A673 (cell line): ENCODE results near the gene MGAT4A. TPM values are rescaled to one million over a fixed set of nuclear protein-coding genes. Genes with fewer than 3 reads are reported as not detected.

Experiments
- BruUV-seq: library from RNA; stranded (reverse); fragments of 400-500 nt; replicated peaks from 2 replicates; lab custom pipeline; 2021; lab: Mats Ljungman, UMichigan
- CTCF ChIA-PET: fragments of 300-600 bp; sonication (Branson Sonifier 250); formaldehyde crosslinking; loops from one replicate; lab custom pipeline; 2022; ENCODE audit warnings: antibody characterized with exemption; lab: Charles Lee
- POLR2A ChIA-PET: fragments of 300-600 bp; sonication (Branson Sonifier 250); formaldehyde crosslinking; loops from one replicate; lab custom pipeline; 2022; ENCODE audit warnings: antibody characterized with exemption; ENCODE audit not compliant: low non-redundant PET; lab: Charles Lee
- DNase-seq: peaks from one replicate; pipeline ENCODE4 v3.0.0-alpha.2; 2015; ENCODE audit warnings: low spot score
- H3K27ac ChIP-seq: fragments of 200-600 bp; sonication (generic); 2 replicates; pipeline ENCODE4 v1.5.1; 2016; ENCODE audit warnings: mixed run types, low read depth, mild to moderate bottlenecking, mixed read lengths, antibody characterized with exemption, low read length; ENCODE audit not compliant: poor library complexity, severe bottlenecking
- H3K27me3 ChIP-seq: fragments of 200-600 bp; sonication (generic); replicated peaks from 2 replicates; pipeline ENCODE4 v1.6.1; 2017; ENCODE audit warnings: mixed run types, low read depth, mild to moderate bottlenecking, mixed read lengths, antibody characterized with exemption, low read length; ENCODE audit not compliant: insufficient read depth, poor library complexity
- H3K36me3 ChIP-seq: fragments of 200-600 bp; sonication (generic); 2 replicates; pipeline ENCODE4 v1.6.1; 2016; ENCODE audit warnings: mixed run types, mild to moderate bottlenecking, mixed read lengths, antibody characterized with exemption, low read length; ENCODE audit not compliant: insufficient read depth, poor library complexity, severe bottlenecking
- H3K4me1 ChIP-seq: fragments of 200-600 bp; sonication (generic); 2 replicates; pipeline ENCODE4 v1.6.1; 2017; ENCODE audit warnings: mixed run types, mild to moderate bottlenecking, mixed read lengths, antibody characterized with exemption, low read length; ENCODE audit not compliant: insufficient read depth, poor library complexity, severe bottlenecking
- H3K4me3 ChIP-seq: fragments of 200-600 bp; sonication (generic); 2 replicates; pipeline ENCODE4 v1.5.1; 2016; ENCODE audit warnings: low read depth, mixed run types, mild to moderate bottlenecking, mixed read lengths, low read length; ENCODE audit not compliant: poor library complexity, severe bottlenecking
- H3K9me3 ChIP-seq: fragments of 200-600 bp; sonication (generic); 2 replicates; pipeline ENCODE4 v1.6.1; 2016; ENCODE audit warnings: mixed run types, low read depth, mild to moderate bottlenecking, mixed read lengths, antibody characterized with exemption, low read length; ENCODE audit not compliant: poor library complexity, severe bottlenecking
- CTCF ChIP-seq: fragments of 300-800, 200-600 bp; sonication (generic); conservative IDR thresholded peaks from 2 replicates; pipeline ENCODE4 v1.5.1; 2017; ENCODE audit warnings: low read depth, mild to moderate bottlenecking, antibody characterized with exemption, low read length, moderate library complexity, mixed read lengths
- EZH2 ChIP-seq: fragments of 200-600 bp; sonication (generic); IDR thresholded peaks from 2 replicates; pipeline ENCODE4 v1.6.1; 2017; ENCODE audit warnings: borderline replicate concordance, low read depth, mild to moderate bottlenecking, mixed read lengths, antibody characterized with exemption, low read length; ENCODE audit not compliant: poor library complexity, severe bottlenecking
- intact Hi-C: fragments of 100-400 bp; cut with micrococcal nuclease; formaldehyde crosslinking; loops from one replicate; pipeline ENCODE4 v1.10.0; 2022; ENCODE audit not compliant: unreplicated experiment
- total RNA-seq: library from RNA; stranded (reverse); gene quantifications from 2 replicates; pipeline ENCODE4 v1.2.3, GENCODE V29; 2021

MGAT4A gene
- total RNA-seq, 1 experiment from 2014 or later, result 0.09 TPM

- no peak for DNase-seq
- H3K9me3 ChIP-seq, result no peaks in the 10 kb centered on the region
- no peak overlapping the region for H3K27ac ChIP-seq
- no peaks in the 10 kb centered on the region for H3K4me1 ChIP-seq
- H3K27me3 ChIP-seq, result no peaks in the 10 kb centered on the region
- no peak overlapping the region for H3K4me3 ChIP-seq
- intact Hi-C loops, result no loop called here
- CTCF ChIA-PET, result no interaction called here
- no TSS peak for BruUV-seq
- TF ChIP-seq CTCF, result no peak
- no peak for TF ChIP-seq EZH2
- POLR2A ChIA-PET, result no interaction called here
- no peaks in the 10 kb centered on the region for H3K36me3 ChIP-seq
Observed at GRCh38 chr2:98720286-98720685, 10.6 kb downstream of the MGAT4A start.

- TF ChIP-seq CTCF (no peak), EZH2 (no peak)
- no peaks in the 10 kb centered on the region for H3K36me3 ChIP-seq
- POLR2A ChIA-PET, result no interaction called here
- DNase-seq, result no peak
- H3K4me3 ChIP-seq, result no peak overlapping the region
- intact Hi-C loops, result no loop called here
- no TSS peak for BruUV-seq
- CTCF ChIA-PET, result no interaction called here
- no peaks in the 10 kb centered on the region for H3K4me1 ChIP-seq
- no peaks in the 10 kb centered on the region for H3K27me3 ChIP-seq
- no peaks in the 10 kb centered on the region for H3K9me3 ChIP-seq
- H3K27ac ChIP-seq, result no peak overlapping the region
Observed at GRCh38 chr2:98717621-98718020, 13.3 kb downstream of the MGAT4A start.

- BruUV-seq, result no TSS peak
- intact Hi-C loops, result no loop called here
- Histone ChIP-seq H3K4me1 (no peaks in the 10 kb centered on the region), H3K36me3 (no peaks in the 10 kb centered on the region), H3K27me3 (no peaks in the 10 kb centered on the region), H3K4me3 (no peak overlapping the region), H3K9me3 (no peaks in the 10 kb centered on the region), H3K27ac (no peak overlapping the region)
- POLR2A ChIA-PET, result no interaction called here
- CTCF ChIA-PET, result no interaction called here
- no peak for DNase-seq
- no peak for TF ChIP-seq EZH2
Observed at GRCh38 chr2:98716786-98717185, 14.1 kb downstream of the MGAT4A start.

- DNase-seq, result no peak
- ChIA-PET CTCF (no interaction called here), POLR2A (no interaction called here)
- Histone ChIP-seq H3K27ac (no peak overlapping the region), H3K4me1 (no peaks in the 10 kb centered on the region), H3K36me3 (no peaks in the 10 kb centered on the region), H3K9me3 (no peaks in the 10 kb centered on the region), H3K27me3 (no peaks in the 10 kb centered on the region), H3K4me3 (no peak overlapping the region)
- intact Hi-C loops, result no loop called here
- no TSS peak for BruUV-seq
- no peak for TF ChIP-seq CTCF
- no peak for TF ChIP-seq EZH2
Observed at GRCh38 chr2:98715812-98716451, 15.0 kb downstream of the MGAT4A start.
